Effector CD8-positive, alpha-beta T cell (primary cell): Measurements from ENCODE around the gene SCYL3.

Experiments
- DNase-seq: peaks from one replicate; lab custom pipeline; 2025; lab: John Stamatoyannopoulos, UW

Gene SCYL3

GRCh38 chr1:169900571-169900970 is 6.9 kb upstream of the SCYL3 start:
- no peak for DNase-seq

GRCh38 chr1:169899519-169900217 is 6.0 kb upstream of the SCYL3 start:
- DNase-seq = no peak

GRCh38 chr1:169896013-169896412 is 2.3 kb upstream of the SCYL3 start:
- DNase-seq = no peak

GRCh38 chr1:169894424-169895145 is 889 bp upstream of the SCYL3 start:
- no peak for DNase-seq

GRCh38 chr1:169892927-169893644 is 610 bp downstream of the SCYL3 start:
- DNase-seq = no peak

- DNase-seq = no peak
These were observed 1.3 kb downstream of the SCYL3 start for GRCh38 chr1:169892176-169892926.

GRCh38 chr1:169891539-169891885 is 2.2 kb downstream of the SCYL3 start:
- no peak for DNase-seq

GRCh38 chr1:169890761-169891538 is 2.7 kb downstream of the SCYL3 start:
- DNase-seq = no peak

GRCh38 chr1:169889871-169890270 is 3.8 kb downstream of the SCYL3 start:
- DNase-seq = no peak

- DNase-seq = no peak
These were observed 6.8 kb downstream of the SCYL3 start for GRCh38 chr1:169886931-169887330.

- no peak for DNase-seq
These were observed 7.3 kb downstream of the SCYL3 start for GRCh38 chr1:169886422-169886821.

- DNase-seq = no peak
These were observed 8.5 kb downstream of the SCYL3 start for GRCh38 chr1:169885207-169885606.

- DNase-seq = no peak
These were observed 9.1 kb downstream of the SCYL3 start for GRCh38 chr1:169884634-169885033.

- no peak for DNase-seq
These were observed 11.6 kb downstream of the SCYL3 start for GRCh38 chr1:169882039-169882511.

GRCh38 chr1:169879034-169879840 is 14.5 kb downstream of the SCYL3 start:
- DNase-seq = no peak

GRCh38 chr1:169878498-169878897 is 15.2 kb downstream of the SCYL3 start:
- no peak for DNase-seq

GRCh38 chr1:169877800-169878491 is 15.8 kb downstream of the SCYL3 start:
- no peak for DNase-seq

- DNase-seq = no peak
These were observed 19.5 kb downstream of the SCYL3 start for GRCh38 chr1:169874229-169874628.

GRCh38 chr1:169873582-169874199 is 20.0 kb downstream of the SCYL3 start:
- no peak for DNase-seq
